Measurements from ENCODE around the gene LECT2.

The LECT2 gene

GRCh38 chr5:135934939-135935338, 19.8 kb downstream of the LECT2 start:
- no peak for DNase-seq (ENCODE audit: low read depth)

GRCh38 chr5:135930949-135931295, 23.9 kb downstream of the LECT2 start:
- no peak for DNase-seq (ENCODE audit: low read depth)

- no peak for DNase-seq (ENCODE audit: low read depth)
These were observed 24.5 kb downstream of the LECT2 start for GRCh38 chr5:135930029-135930948.

- DNase-seq (ENCODE audit: low read depth): no peak
These were observed 33.4 kb downstream of the LECT2 start for GRCh38 chr5:135921388-135921787.

GRCh38 chr5:135920199-135920598, 34.6 kb downstream of the LECT2 start:
- no peak for DNase-seq (ENCODE audit: low read depth)

GRCh38 chr5:135916638-135917263, 38.0 kb downstream of the LECT2 start:
- DNase-seq (ENCODE audit: low read depth): peak; percentile 7

GRCh38 chr5:135915466-135916001, 39.2 kb downstream of the LECT2 start:
- no peak for DNase-seq (ENCODE audit: low read depth)

- no peak for DNase-seq (ENCODE audit: low read depth)
These were observed 40.8 kb downstream of the LECT2 start for GRCh38 chr5:135913713-135914626.

- no peak for DNase-seq (ENCODE audit: low read depth)
These were observed 49.6 kb downstream of the LECT2 start for GRCh38 chr5:135905144-135905543.

GRCh38 chr5:135901633-135902032, 53.1 kb downstream of the LECT2 start:
- no peak for DNase-seq (ENCODE audit: low read depth)

GRCh38 chr5:135900276-135900675, 54.5 kb downstream of the LECT2 start:
- DNase-seq (ENCODE audit: low read depth): no peak

- no peak for DNase-seq (ENCODE audit: low read depth)
These were observed 56.1 kb downstream of the LECT2 start for GRCh38 chr5:135898651-135899050.

Data from CMK (cell line).